Posterior cingulate gyrus (tissue), 11 donors: Measurements from ENCODE around the gene TCP11.

Experiments
- DNase-seq, 10 donors: peaks; one replicate each; pipeline versions ENCODE4 v3.0.0 to v3.0.0-alpha.2; 2020 to 2021; ENCODE audit warnings: mixed read lengths in 3 of 10
- intact Hi-C: fragments of 100-400 bp; cut with DNase I; formaldehyde crosslinking; loops from one replicate; pipeline ENCODE4 v1.15.1; 2023

The TCP11 gene

GRCh38 chr6:35099116-35099515 lies 42.0 kb downstream of the TCP11 start:
- intact Hi-C loops, result no loop called here
- DNase-seq, result no peak

- intact Hi-C loops, result no loop called here
- no peak for DNase-seq
Measured at GRCh38 chr6:35096129-35096862, 44.8 kb downstream of the TCP11 start.

GRCh38 chr6:35094183-35094582 lies 47.0 kb downstream of the TCP11 start:
- intact Hi-C loops, result no loop called here
- peak in 1 of 10 donors; percentile 59 for DNase-seq

- peak in 1 of 10 donors; percentile 49 for DNase-seq
- intact Hi-C loops, result no loop called here
Measured at GRCh38 chr6:35093783-35094182, 47.4 kb downstream of the TCP11 start.

- DNase-seq, result no peak
- intact Hi-C loops, result no loop called here
Measured at GRCh38 chr6:35093118-35093445, 48.1 kb downstream of the TCP11 start.

- intact Hi-C loops, result no loop called here
- DNase-seq, result peak in 1 of 10 donors; percentile 47
Measured at GRCh38 chr6:35092362-35093117, 48.6 kb downstream of the TCP11 start.

GRCh38 chr6:35091346-35092083 lies 49.6 kb downstream of the TCP11 start:
- DNase-seq, result peak in 1 of 10 donors; percentile 45
- intact Hi-C loops, result no loop called here

- intact Hi-C loops, result no loop called here
- DNase-seq, result peak in 1 of 10 donors; percentile 45
Measured at GRCh38 chr6:35090734-35091133, 50.4 kb downstream of the TCP11 start.

GRCh38 chr6:35089935-35090505 lies 51.1 kb downstream of the TCP11 start:
- intact Hi-C loops, result no loop called here
- DNase-seq, result peak in 1 of 10 donors; percentile 59

- DNase-seq, result peak in 1 of 10 donors; percentile 50
Measured at GRCh38 chr6:35089216-35089934, 51.8 kb downstream of the TCP11 start.

GRCh38 chr6:35088281-35089215 lies 52.6 kb downstream of the TCP11 start:
- intact Hi-C loops, result no loop called here
- DNase-seq, result peak in 2 of 10 donors; percentile 60 to 83

More at GRCh38 chr6:35089216-35089934, 51.8 kb downstream of the TCP11 start:
- intact Hi-C loops, result no loop called here

GRCh38 chr6:35087361-35088280 lies 53.5 kb downstream of the TCP11 start:
- peak in 2 of 10 donors; percentile 70 to 74 for DNase-seq
- intact Hi-C loops, result no loop called here

GRCh38 chr6:35086636-35087360 lies 54.3 kb downstream of the TCP11 start:
- intact Hi-C loops, result no loop called here
- DNase-seq, result peak in 2 of 10 donors; percentile 62 to 66

- DNase-seq, result no peak
- intact Hi-C loops, result no loop called here
Measured at GRCh38 chr6:35086282-35086632, 54.9 kb downstream of the TCP11 start.

GRCh38 chr6:35085359-35086281 lies 55.5 kb downstream of the TCP11 start:
- peak in 2 of 10 donors; percentile 72 to 77 for DNase-seq
- intact Hi-C loops, result no loop called here

GRCh38 chr6:35084511-35085203 lies 56.5 kb downstream of the TCP11 start:
- peak in 1 of 10 donors; percentile 45 for DNase-seq
- intact Hi-C loops, result no loop called here
